ENCODE results near the gene SLC38A11.

Gene SLC38A11

GRCh38 chr2:164877169-164877568 is 78.2 kb downstream of the SLC38A11 start:
- DNase-seq (ENCODE audit: extremely low spot score): no peak
- TF ChIP-seq NFRKB (IDR thresholded peaks at IDR 0.05) (no peak), TARDBP (IDR thresholded peaks at IDR 0.05) (no peak), ARNT (IDR thresholded peaks at IDR 0.05) (no peak), FOXM1 (IDR thresholded peaks at IDR 0.05; ENCODE audit: borderline replicate concordance) (no peak), SUZ12 (IDR thresholded peaks at IDR 0.05) (no peak), L3MBTL2 (conservative IDR thresholded peaks at IDR 0.05) (no peak), CTBP1 (IDR thresholded peaks at IDR 0.05; ENCODE audit: borderline replicate concordance) (no peak), ELF4 (IDR thresholded peaks at IDR 0.05) (no peak), FOXK2 (IDR thresholded peaks at IDR 0.05) (no peak), ZNF384 (IDR thresholded peaks at IDR 0.05) (no peak), HDGF (IDR thresholded peaks at IDR 0.05; ENCODE audit: borderline replicate concordance) (no peak), PKNOX1 (IDR thresholded peaks at IDR 0.05) (no peak), LEF1 (IDR thresholded peaks at IDR 0.05; ENCODE audit: borderline replicate concordance) (no peak), SP1 (IDR thresholded peaks at IDR 0.05) (no peak)
- ChIA-PET POLR2A (no interaction called here), CTCF (no interaction called here)

GRCh38 chr2:164875334-164876205 is 79.8 kb downstream of the SLC38A11 start:
- DNase-seq (ENCODE audit: extremely low spot score): no peak
- TF ChIP-seq SUZ12 (IDR thresholded peaks at IDR 0.05): no peak
- no peak for TF ChIP-seq ARNT (IDR thresholded peaks at IDR 0.05)
- CTCF ChIA-PET: no interaction called here
- POLR2A ChIA-PET: no interaction called here

- DNase-seq (ENCODE audit: extremely low spot score): no peak
- no peak for TF ChIP-seq BHLHE40 (IDR thresholded peaks at IDR 0.05; ENCODE audit: borderline replicate concordance)
- TF ChIP-seq SUZ12 (IDR thresholded peaks at IDR 0.05): no peak
- TF ChIP-seq FOXA1 (IDR thresholded peaks at IDR 0.05): no peak
- TF ChIP-seq FOXK2 (IDR thresholded peaks at IDR 0.05): no peak
- no peak for TF ChIP-seq CTBP1 (IDR thresholded peaks at IDR 0.05; ENCODE audit: borderline replicate concordance)
- no peak for TF ChIP-seq ZNF384 (IDR thresholded peaks at IDR 0.05)
- no peak for TF ChIP-seq SP1 (IDR thresholded peaks at IDR 0.05)
- TF ChIP-seq L3MBTL2 (conservative IDR thresholded peaks at IDR 0.05): no peak
- TF ChIP-seq LEF1 (IDR thresholded peaks at IDR 0.05; ENCODE audit: borderline replicate concordance): no peak
- no peak for TF ChIP-seq NFRKB (IDR thresholded peaks at IDR 0.05)
- TF ChIP-seq TARDBP (IDR thresholded peaks at IDR 0.05): no peak
- TF ChIP-seq ELF4 (IDR thresholded peaks at IDR 0.05): no peak
- TF ChIP-seq PKNOX1 (IDR thresholded peaks at IDR 0.05): no peak
- ChIA-PET CTCF (interaction anchor here (0.5 kb wide), 1 partner anchor 722 kb away, joined by 3 read pairs; no protein-coding TSS in a partner anchor), POLR2A (no interaction called here)
Observed at GRCh38 chr2:164873210-164873908, 82.0 kb downstream of the SLC38A11 start.

GRCh38 chr2:164871404-164871803 is 83.9 kb downstream of the SLC38A11 start:
- TF ChIP-seq LEF1 (IDR thresholded peaks at IDR 0.05; ENCODE audit: borderline replicate concordance) (no peak), ELF4 (IDR thresholded peaks at IDR 0.05) (no peak), TARDBP (IDR thresholded peaks at IDR 0.05) (no peak), HDGF (IDR thresholded peaks at IDR 0.05; ENCODE audit: borderline replicate concordance) (no peak), SUZ12 (IDR thresholded peaks at IDR 0.05) (no peak), FOXM1 (IDR thresholded peaks at IDR 0.05; ENCODE audit: borderline replicate concordance) (no peak), FOXK2 (IDR thresholded peaks at IDR 0.05) (no peak), SP1 (IDR thresholded peaks at IDR 0.05) (no peak), BHLHE40 (IDR thresholded peaks at IDR 0.05; ENCODE audit: borderline replicate concordance) (no peak), PKNOX1 (IDR thresholded peaks at IDR 0.05) (no peak), FOXA1 (IDR thresholded peaks at IDR 0.05) (no peak), ZNF384 (IDR thresholded peaks at IDR 0.05) (no peak), NFRKB (IDR thresholded peaks at IDR 0.05) (no peak), CTBP1 (IDR thresholded peaks at IDR 0.05; ENCODE audit: borderline replicate concordance) (no peak), L3MBTL2 (conservative IDR thresholded peaks at IDR 0.05) (no peak), ARNT (IDR thresholded peaks at IDR 0.05) (no peak)
- DNase-seq (ENCODE audit: extremely low spot score): no peak
- POLR2A ChIA-PET: no interaction called here
- CTCF ChIA-PET: no interaction called here

GRCh38 chr2:164869420-164869772 is 85.9 kb downstream of the SLC38A11 start:
- TF ChIP-seq L3MBTL2 (conservative IDR thresholded peaks at IDR 0.05) (no peak), TARDBP (IDR thresholded peaks at IDR 0.05) (no peak), LEF1 (IDR thresholded peaks at IDR 0.05; ENCODE audit: borderline replicate concordance) (no peak), ZNF384 (IDR thresholded peaks at IDR 0.05) (no peak), PKNOX1 (IDR thresholded peaks at IDR 0.05) (no peak), FOXA1 (IDR thresholded peaks at IDR 0.05) (no peak), CTBP1 (IDR thresholded peaks at IDR 0.05; ENCODE audit: borderline replicate concordance) (no peak)
- ChIA-PET CTCF (no interaction called here), POLR2A (no interaction called here)
- no peak for DNase-seq (ENCODE audit: extremely low spot score)
